Right lobe of liver (tissue), 6 donors: ENCODE data around the gene GGT7. TPM values are rescaled to one million over a fixed set of nuclear protein-coding genes. Genes with fewer than 3 reads are reported as not detected.

Experiments used
- ATAC-seq, 4 donors: fragments of 200-7000 bp; cut with Tn5 transposase; one replicate each; pipeline ENCODE4 v1.9.1; 2020; ENCODE audit warnings: mild to moderate bottlenecking in 4 of 4, moderate library complexity in 4 of 4
- DNase-seq, 3 donors: peaks; one replicate each; pipeline ENCODE4 v3.0.0-alpha.2; 2020
- H3K27ac ChIP-seq, 3 donors: fragments of 200-600 bp; one replicate each; pipeline ENCODE4 v1.8.0; 2022
- H3K27me3 ChIP-seq, 2 donors: fragments of 200-600 bp; one replicate each; pipeline ENCODE4 v1.8.0; 2022
- H3K36me3 ChIP-seq, 4 donors: fragments of 200-600 bp; sonication (generic) in 1 of 4; one replicate each; pipeline versions ENCODE4 v1.5.1 to v1.8.0; 2017 to 2022; ENCODE audit warnings: control low read depth in 1 of 4
- H3K4me1 ChIP-seq, 4 donors: fragments of 200-600 bp; sonication (generic) in 1 of 4; one replicate each; pipeline versions ENCODE4 v1.5.1 to v1.8.0; 2017 to 2022; ENCODE audit warnings: control low read depth in 1 of 4
- H3K4me3 ChIP-seq, 3 donors: fragments of 200-600 bp; one replicate each; pipeline ENCODE4 v1.8.0; 2022
- H3K9me3 ChIP-seq, 4 donors: fragments of 200-600 bp; sonication (generic) in 1 of 4; one replicate each; pipeline versions ENCODE4 v1.5.1 to v1.8.0; 2017 to 2022; ENCODE audit warnings: control low read depth in 1 of 4
- CTCF ChIP-seq, 4 donors: fragments of 200-600 bp in 3 of 4; fragments of 450-650 bp in 1 of 4; IDR thresholded peaks; one replicate each; pipeline versions ENCODE4 v1.5.1 to v1.8.0; 2016 to 2022; ENCODE audit warnings: antibody characterized with exemption in 4 of 4, mild to moderate bottlenecking in 2 of 4
- POLR2A ChIP-seq: fragments of 450-650 bp; IDR thresholded peaks from one replicate; pipeline ENCODE4 v1.6.1; 2017; ENCODE audit warnings: antibody characterized with exemption, mild to moderate bottlenecking
- WGBS: methylation state at CpG from one replicate; pipeline ENCODE4 v1.1.6; 2018; ENCODE audit warnings: low coverage, low lambda C conversion rate; ENCODE audit not compliant: insufficient coverage; ENCODE audit errors: missing lambda C conversion rate; 5-methylcytosine and 5-hydroxymethylcytosine counted together
- intact Hi-C, 2 donors: fragments of 100-400 bp; cut with DNase I; formaldehyde crosslinking; loops; one replicate each; pipeline versions ENCODE4 v1.11.2 to v1.14.1; 2022
- total RNA-seq, 6 experiments: library from RNA; depleted of rRNA in 2 of 6; stranded (reverse); fragments of >200 nt in 2 of 6; fragmentation: NEBNext Ultra II Directional in 3 of 6; extraction: Animal tissue kit (Norgen Biotek cat#: 25700) in 3 of 6; gene quantifications; one replicate each; pipeline versions ENCODE4 v1.1.0 to v1.2.4, GENCODE V29; 2016 to 2023
- donor health status: DM: no; HTN: yes; CAD: no.
- donor health status: DM: no; HTN: no; CAD: no.
- donor health status: DM: no; HTN: no; CAD: no.
- donor health status: DM: no; HTN: yes; CAD: no.
- donor health status: DM: no; HTN: yes; CAD: no.

GGT7 gene
- total RNA-seq, 6 experiments from 2014 or later = 4.8 to 13.3 (median 9.4) TPM

- no peak for ATAC-seq
- H3K36me3 ChIP-seq = no peaks in the 10 kb centered on the region
- peaks cover 0 to 9% (median 0%) of the 10 kb centered on the region in 4 donors for H3K4me1 ChIP-seq
- WGBS = 0% methylated on average over 1 of the region's 3 CpGs
- TF ChIP-seq CTCF (IDR thresholded peaks at IDR 0.05) (no peak), POLR2A (no peak)
- no peak overlapping the region for H3K27ac ChIP-seq
- no peaks in the 10 kb centered on the region for H3K9me3 ChIP-seq
- no peaks in the 10 kb centered on the region for H3K27me3 ChIP-seq
- H3K4me3 ChIP-seq = no peak overlapping the region
- no peak for DNase-seq
- intact Hi-C loops = no loop called here
Measured at GRCh38 chr20:34798328-34798727, 74.3 kb downstream of the GGT7 start.

- H3K27ac ChIP-seq = no peak overlapping the region
- no peaks in the 10 kb centered on the region for H3K27me3 ChIP-seq
- H3K36me3 ChIP-seq = no peaks in the 10 kb centered on the region
- DNase-seq (no peak), ATAC-seq (no peak)
- H3K9me3 ChIP-seq = no peaks in the 10 kb centered on the region
- peaks cover 0 to 9% (median 0%) of the 10 kb centered on the region in 4 donors for H3K4me1 ChIP-seq
- TF ChIP-seq POLR2A (no peak), CTCF (IDR thresholded peaks at IDR 0.05) (no peak)
- 90% methylated on average over 4 of the region's 8 CpGs for WGBS
- H3K4me3 ChIP-seq = no peak overlapping the region
- intact Hi-C loops = no loop called here
Measured at GRCh38 chr20:34797012-34797995, 75.4 kb downstream of the GGT7 start.

Other genes starting within 250 kb of the GGT7 start
- 10 to 100 TPM in 2 of 6 experiments, 1 to 10 TPM in 4; 4.0 to 14.9 (median 7.3) TPM for gene PIGU, start 195.8 kb downstream of the GGT7 start, total RNA-seq
- 10 to 100 TPM in 4 of 6 experiments, 1 to 10 TPM in 2; 5.8 to 24.1 (median 12.7) TPM for gene TP53INP2, start 168.5 kb downstream of the GGT7 start, total RNA-seq
- gene NCOA6, start 47.2 kb downstream of the GGT7 start, total RNA-seq = 10 to 100 TPM in 5 of 6 experiments, 1 to 10 TPM in 1; 10.0 to 12.9 (median 11.1) TPM
- gene ACSS2, start 3.8 kb upstream of the GGT7 start, total RNA-seq = 100 to 1,000 TPM in 1 of 6 experiments, 10 to 100 TPM in 5; 21.9 to 118 (median 45.7) TPM
- 10 to 100 TPM; 25.9 to 63.6 (median 31.7) TPM for gene GSS, start 83.0 kb upstream of the GGT7 start, total RNA-seq
- 1 to 10 TPM in 1 of 6 experiments, under 1 TPM in 4, not detected in 1; 0.11 to 1.0 (median 0.39) TPM for gene MYH7B, start 83.0 kb upstream of the GGT7 start, total RNA-seq
- gene TRPC4AP, start 220.0 kb upstream of the GGT7 start, total RNA-seq = 10 to 100 TPM; 27.6 to 39.3 (median 34.6) TPM